Lung (tissue), 12 donors: Measurements from ENCODE around the gene METTL4. TPM values are rescaled to one million over a fixed set of nuclear protein-coding genes. Genes with fewer than 3 reads are reported as not detected.

Experiments
- ATAC-seq: fragments of 200-7000 bp; cut with Tn5 transposase; one replicate; pipeline ENCODE4 v1.9.1; 2020; ENCODE audit warnings: moderate number of reproducible peaks; ENCODE audit not compliant: insufficient read depth, low FRiP score
- DNase-seq, 3 donors: peaks; one replicate each; pipeline ENCODE4 v3.0.0-alpha.2; 2013 to 2017
- H3K27ac ChIP-seq, 2 donors: one replicate each; pipeline ENCODE4 v1.5.1; 2013; ENCODE audit warnings: mild to moderate bottlenecking in 2 of 2, moderate library complexity in 2 of 2, control low read depth in 1 of 2, inconsistent platforms in 1 of 2, low read depth in 1 of 2, low read length in 1 of 2
- H3K27me3 ChIP-seq, 3 donors: one replicate each; pipeline ENCODE4 v1.5.1; 2013; ENCODE audit warnings: low read length in 2 of 3; ENCODE audit not compliant: control insufficient read depth in 3 of 3, insufficient read depth in 3 of 3
- H3K36me3 ChIP-seq, 4 donors: one replicate each; pipeline ENCODE4 v1.5.1; 2013; ENCODE audit warnings: low read length in 4 of 4, mild to moderate bottlenecking in 1 of 4, moderate library complexity in 1 of 4; ENCODE audit not compliant: control insufficient read depth in 4 of 4, insufficient read depth in 4 of 4
- H3K4me1 ChIP-seq, 5 donors: one replicate each; pipeline ENCODE4 v1.5.1; 2013; ENCODE audit warnings: low read length in 5 of 5, mild to moderate bottlenecking in 2 of 5, moderate library complexity in 1 of 5; ENCODE audit not compliant: control insufficient read depth in 5 of 5, insufficient read depth in 5 of 5
- H3K4me3 ChIP-seq: one replicate; pipeline ENCODE4 v1.5.1; 2013; ENCODE audit warnings: mild to moderate bottlenecking, control low read depth, moderate library complexity
- H3K9ac ChIP-seq, 2 donors: one replicate each; pipeline ENCODE4 v1.5.1; 2013; ENCODE audit warnings: low read length in 2 of 2, control low read depth in 1 of 2; ENCODE audit not compliant: insufficient read depth in 1 of 2
- H3K9me3 ChIP-seq, 4 donors: one replicate each; pipeline ENCODE4 v1.5.1; 2013; ENCODE audit warnings: low read length in 3 of 4, mild to moderate bottlenecking in 1 of 4, moderate library complexity in 1 of 4; ENCODE audit not compliant: control insufficient read depth in 4 of 4, insufficient read depth in 3 of 4
- CTCF ChIP-seq: IDR thresholded peaks from 2 replicates; pipeline ENCODE4 v1.5.1; 2012; ENCODE audit warnings: mild to moderate bottlenecking; ENCODE audit errors: control extremely low read depth, extremely low read depth
- WGBS, 2 donors: extraction: QIAGEN DNeasy Blood & Tissue Kit; methylation state at CpG; one replicate each; pipeline ENCODE4 v1.1.7; 2013; 5-methylcytosine and 5-hydroxymethylcytosine counted together
- polyA plus RNA-seq, 2 donors: library from polyadenylated mRNA; stranded (reverse); fragments of 200-250 nt; gene quantifications; one replicate each; pipeline ENCODE4 v1.2.1, GENCODE V29; 2013
- total RNA-seq, 2 donors: library from RNA; depleted of rRNA in 1 of 2; stranded (reverse); fragments of >200 nt in 1 of 2; gene quantifications; one replicate each; pipeline ENCODE4 v1.2.1, GENCODE V29; 2014 to 2021
- donor health status: control.
- donor health status: control.
- donor health status: Bipolar disorder and iron deficiency.
- donor health status: healthy.
- donor health status: DM: yes; HTN: yes; CAD: no.

Gene METTL4
- total and polyA plus RNA-seq, 4 donors, result 5.3 to 19.3 (median 8.1) TPM

- no peaks in the 10 kb centered on the region for H3K36me3 ChIP-seq
- 84 to 92% methylated on average over 3 of the region's 3 CpGs for WGBS, 2 donors
- DNase-seq (no peak), ATAC-seq (no peak)
- no peaks in the 10 kb centered on the region for H3K4me1 ChIP-seq
- no peak for TF ChIP-seq CTCF
- H3K9ac ChIP-seq, result no peak overlapping the region
- H3K27ac ChIP-seq, result no peak overlapping the region
- H3K9me3 ChIP-seq, result no peaks in the 10 kb centered on the region
- no peaks in the 10 kb centered on the region for H3K27me3 ChIP-seq
- no peak overlapping the region for H3K4me3 ChIP-seq
These were observed 62.6 kb downstream of the METTL4 start for GRCh38 chr18:2508678-2509077.

GRCh38 chr18:2508155-2508554, 63.1 kb downstream of the METTL4 start:
- H3K9me3 ChIP-seq, result no peaks in the 10 kb centered on the region
- DNase-seq, result no peak
- H3K36me3 ChIP-seq, result no peaks in the 10 kb centered on the region
- WGBS, 2 donors, result 96 to 98% methylated on average over 2 of the region's 2 CpGs
- no peaks in the 10 kb centered on the region for H3K27me3 ChIP-seq
- no peak overlapping the region for H3K9ac ChIP-seq
- ATAC-seq, result no peak
- H3K4me1 ChIP-seq, result no peaks in the 10 kb centered on the region
- no peak overlapping the region for H3K27ac ChIP-seq
- TF ChIP-seq CTCF, result no peak
- H3K4me3 ChIP-seq, result no peak overlapping the region

GRCh38 chr18:2504642-2505041, 66.7 kb downstream of the METTL4 start:
- no peak for ATAC-seq
- H3K27ac ChIP-seq, result no peak overlapping the region
- no peaks in the 10 kb centered on the region for H3K9me3 ChIP-seq
- no peak for DNase-seq
- no peak overlapping the region for H3K9ac ChIP-seq
- no peak for TF ChIP-seq CTCF
- H3K4me3 ChIP-seq, result no peak overlapping the region
- 78 to 81% methylated on average over 1 of the region's 1 CpG for WGBS, 2 donors
- no peaks in the 10 kb centered on the region for H3K4me1 ChIP-seq
- H3K27me3 ChIP-seq, result no peaks in the 10 kb centered on the region
- no peaks in the 10 kb centered on the region for H3K36me3 ChIP-seq

GRCh38 chr18:2502880-2503279, 68.4 kb downstream of the METTL4 start:
- Histone ChIP-seq H3K4me1 (no peaks in the 10 kb centered on the region), H3K9ac (no peak overlapping the region), H3K9me3 (no peaks in the 10 kb centered on the region), H3K27ac (no peak overlapping the region), H3K36me3 (no peaks in the 10 kb centered on the region), H3K27me3 (no peaks in the 10 kb centered on the region), H3K4me3 (no peak overlapping the region)
- no peak for ATAC-seq
- no peak for DNase-seq
- 43 to 82% methylated on average over 1 of the region's 1 CpG for WGBS, 2 donors
- TF ChIP-seq CTCF, result no peak
